BJ (cell line): Measurements from ENCODE around the gene TTC7B. TPM values are rescaled to one million over a fixed set of nuclear protein-coding genes. Genes with fewer than 3 reads are reported as not detected.

Source experiments
- CTCF ChIA-PET: fragments of 350-600 bp; formaldehyde crosslinking; extraction: SDS; loops from one replicate; lab custom pipeline; 2021; ENCODE audit warnings: antibody characterized with exemption, inconsistent platforms; lab: Yijun Ruan, JAX
- POLR2A ChIA-PET: fragments of 300-600 bp; sonication (Branson Sonifier 250); formaldehyde crosslinking; extraction: SDS; loops from one replicate; lab custom pipeline; 2021; ENCODE audit warnings: antibody characterized with exemption; lab: Charles Lee
- DNase-seq: peaks from one replicate; pipeline ENCODE4 v3.0.0-alpha.2; 2011; ENCODE audit warnings: low read depth
- H3K27me3 ChIP-seq: 2 replicates; pipeline ENCODE4 v1.6.0; 2011; ENCODE audit warnings: low read length; ENCODE audit not compliant: control insufficient read depth, insufficient read depth
- H3K36me3 ChIP-seq: 2 replicates; pipeline ENCODE4 v1.5.1; 2011; ENCODE audit warnings: low read length; ENCODE audit not compliant: control insufficient read depth, insufficient read depth
- H3K4me3 ChIP-seq: 2 replicates; pipeline ENCODE4 v1.5.1; 2011; ENCODE audit warnings: low read depth, mild to moderate bottlenecking, control low read depth, low read length
- polyA plus RNA-seq: library from polyadenylated mRNA; depleted of rRNA; stranded (reverse); fragments of >200 nt; gene quantifications from 2 replicates; pipeline ENCODE4 v1.2.3, GENCODE V29; 2011
- TF ChIP-seq, protein P1 (sequence below): IDR thresholded peaks from 2 replicates; pipeline ENCODE4 v1.5.1; 2011; ENCODE audit warnings: low read depth, mild to moderate bottlenecking, control low read depth, inconsistent platforms, low read length, moderate library complexity; ENCODE audit not compliant: insufficient read depth

The TTC7B gene
- polyA plus RNA-seq, 1 experiment = 46.9 TPM

DNA sequence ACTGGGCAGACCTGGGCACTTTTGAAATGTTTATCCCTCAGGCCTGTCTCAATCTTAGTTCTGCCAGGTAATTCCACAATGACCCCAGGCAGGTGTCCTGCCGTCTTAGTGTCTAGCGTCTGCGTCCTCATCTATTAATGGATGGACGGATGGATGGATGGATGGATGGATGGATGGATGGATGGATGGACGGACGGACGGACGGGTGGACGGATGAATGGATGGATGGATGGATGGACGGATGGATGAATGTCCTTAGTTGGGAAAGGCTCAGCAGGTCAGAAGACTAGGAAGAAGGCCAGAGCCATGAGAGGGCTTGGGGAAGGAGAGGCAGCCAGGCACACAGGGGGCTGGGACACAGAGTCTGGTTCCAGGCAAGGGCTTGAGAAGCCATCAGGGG lies 278.1 kb downstream of the TTC7B start:
- TF ChIP-seq, protein P1, sequence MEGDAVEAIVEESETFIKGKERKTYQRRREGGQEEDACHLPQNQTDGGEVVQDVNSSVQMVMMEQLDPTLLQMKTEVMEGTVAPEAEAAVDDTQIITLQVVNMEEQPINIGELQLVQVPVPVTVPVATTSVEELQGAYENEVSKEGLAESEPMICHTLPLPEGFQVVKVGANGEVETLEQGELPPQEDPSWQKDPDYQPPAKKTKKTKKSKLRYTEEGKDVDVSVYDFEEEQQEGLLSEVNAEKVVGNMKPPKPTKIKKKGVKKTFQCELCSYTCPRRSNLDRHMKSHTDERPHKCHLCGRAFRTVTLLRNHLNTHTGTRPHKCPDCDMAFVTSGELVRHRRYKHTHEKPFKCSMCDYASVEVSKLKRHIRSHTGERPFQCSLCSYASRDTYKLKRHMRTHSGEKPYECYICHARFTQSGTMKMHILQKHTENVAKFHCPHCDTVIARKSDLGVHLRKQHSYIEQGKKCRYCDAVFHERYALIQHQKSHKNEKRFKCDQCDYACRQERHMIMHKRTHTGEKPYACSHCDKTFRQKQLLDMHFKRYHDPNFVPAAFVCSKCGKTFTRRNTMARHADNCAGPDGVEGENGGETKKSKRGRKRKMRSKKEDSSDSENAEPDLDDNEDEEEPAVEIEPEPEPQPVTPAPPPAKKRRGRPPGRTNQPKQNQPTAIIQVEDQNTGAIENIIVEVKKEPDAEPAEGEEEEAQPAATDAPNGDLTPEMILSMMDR = no peak
- POLR2A ChIA-PET = no interaction called here
- Histone ChIP-seq H3K4me3 (no peak overlapping the region), H3K36me3 (no peaks in the 10 kb centered on the region; the same call in 1 of the 2 replicates), H3K27me3 (no peaks in the 10 kb centered on the region)
- CTCF ChIA-PET = no interaction called here
- DNase-seq = no peak

DNA sequence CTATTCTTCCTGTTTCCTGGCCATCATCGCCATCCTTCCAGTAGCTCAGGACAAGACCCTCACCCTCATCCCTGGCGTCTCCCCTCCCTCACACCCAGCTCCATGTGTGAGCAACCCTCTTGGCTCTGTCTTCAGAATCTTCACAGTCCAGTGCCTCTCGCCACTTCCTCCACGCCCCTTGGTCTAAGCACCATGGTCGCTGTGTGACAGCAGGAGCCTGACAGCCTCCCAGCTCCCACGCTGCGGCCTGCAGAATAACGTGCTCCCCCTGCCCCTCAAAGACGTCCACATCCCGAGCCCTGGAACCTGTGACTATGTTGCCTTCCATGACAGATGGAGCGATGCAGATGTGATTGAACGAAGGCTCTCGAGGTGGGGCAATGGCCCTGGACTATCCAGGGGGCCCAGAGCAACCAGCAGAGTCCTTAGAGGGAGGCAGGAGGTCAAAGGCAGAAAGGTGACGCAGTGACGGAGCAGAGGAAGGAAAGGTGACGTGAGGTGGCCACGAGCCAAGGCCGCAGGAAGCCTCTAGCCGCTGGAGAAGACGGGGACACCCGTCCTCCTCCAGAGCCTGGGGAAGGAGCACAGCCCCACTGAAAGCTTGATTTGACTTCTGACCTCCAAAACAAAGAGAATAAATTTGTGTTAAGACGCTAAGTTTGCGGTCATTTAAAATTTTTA lies 279.6 kb downstream of the TTC7B start:
- DNase-seq = no peak
- POLR2A ChIA-PET = no interaction called here
- no peaks in the 10 kb centered on the region for H3K27me3 ChIP-seq
- no peaks in the 10 kb centered on the region; the same call in 1 of the 2 replicates for H3K36me3 ChIP-seq
- TF ChIP-seq, protein P1 = no peak
- no peak overlapping the region for H3K4me3 ChIP-seq
- CTCF ChIA-PET = interaction anchor here (0.8 kb wide), 1 partner anchor 10 kb away, joined by 3 read pairs; no protein-coding TSS in a partner anchor

DNA sequence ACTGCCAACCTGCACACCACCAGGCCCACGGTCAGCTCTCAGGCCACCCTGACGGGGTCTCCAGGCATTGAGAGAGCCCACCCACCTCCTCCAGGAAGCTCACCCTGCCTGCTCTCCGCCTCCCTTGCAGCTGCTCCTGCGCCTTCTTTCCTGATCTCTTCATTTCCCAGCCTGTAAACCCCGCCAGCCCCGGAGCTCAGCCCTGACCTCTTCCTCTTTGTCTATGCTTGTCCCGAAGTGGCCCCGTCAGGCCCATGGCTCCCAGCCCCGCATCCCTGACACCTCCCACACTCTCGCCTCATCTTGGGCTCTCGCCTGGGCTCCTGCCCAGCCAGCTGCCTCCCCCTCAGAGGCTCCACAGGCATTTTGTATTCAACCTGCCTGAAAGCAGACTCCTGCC lies 280.1 kb downstream of the TTC7B start:
- Histone ChIP-seq H3K4me3 (no peak overlapping the region), H3K27me3 (no peaks in the 10 kb centered on the region), H3K36me3 (no peaks in the 10 kb centered on the region; the same call in 1 of the 2 replicates)
- CTCF ChIA-PET = interaction anchor here (0.8 kb wide), 1 partner anchor 11 kb away, joined by 3 read pairs; no protein-coding TSS in a partner anchor
- POLR2A ChIA-PET = no interaction called here
- no peak for DNase-seq
- TF ChIP-seq, protein P1 = no peak

DNA sequence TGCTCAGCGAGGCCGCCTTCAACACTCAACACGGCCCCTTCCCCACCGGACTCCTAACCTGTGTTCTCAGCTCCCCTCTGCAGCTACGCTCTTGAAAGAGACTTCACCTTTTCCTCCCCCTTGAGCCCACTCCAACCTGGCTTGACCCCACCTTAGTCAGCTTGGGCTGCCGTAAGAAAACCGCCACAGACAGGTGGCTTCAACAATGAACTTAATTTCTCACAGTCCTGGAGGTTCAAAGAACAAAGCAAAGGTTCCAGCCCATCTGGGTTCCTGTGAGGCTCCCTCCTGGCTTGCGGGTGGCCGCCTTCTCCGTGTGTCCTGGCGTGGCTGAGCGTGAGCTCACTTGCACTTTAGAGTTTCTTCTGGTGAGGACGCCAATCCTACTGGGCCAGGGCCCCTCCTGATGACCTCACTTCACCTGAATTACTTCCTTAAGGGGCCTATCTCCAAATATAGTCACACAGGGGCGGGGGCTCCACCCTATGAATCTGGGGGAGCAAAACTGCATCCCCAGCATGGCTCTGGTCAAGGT lies 280.6 kb downstream of the TTC7B start:
- DNase-seq = no peak
- TF ChIP-seq, protein P1 = no peak
- H3K36me3 ChIP-seq = no peaks in the 10 kb centered on the region; the same call in 1 of the 2 replicates
- H3K4me3 ChIP-seq = no peak overlapping the region
- H3K27me3 ChIP-seq = no peaks in the 10 kb centered on the region
- CTCF ChIA-PET = interaction anchor here (0.8 kb wide), 1 partner anchor 11 kb away, joined by 3 read pairs; no protein-coding TSS in a partner anchor
- POLR2A ChIA-PET = no interaction called here

DNA sequence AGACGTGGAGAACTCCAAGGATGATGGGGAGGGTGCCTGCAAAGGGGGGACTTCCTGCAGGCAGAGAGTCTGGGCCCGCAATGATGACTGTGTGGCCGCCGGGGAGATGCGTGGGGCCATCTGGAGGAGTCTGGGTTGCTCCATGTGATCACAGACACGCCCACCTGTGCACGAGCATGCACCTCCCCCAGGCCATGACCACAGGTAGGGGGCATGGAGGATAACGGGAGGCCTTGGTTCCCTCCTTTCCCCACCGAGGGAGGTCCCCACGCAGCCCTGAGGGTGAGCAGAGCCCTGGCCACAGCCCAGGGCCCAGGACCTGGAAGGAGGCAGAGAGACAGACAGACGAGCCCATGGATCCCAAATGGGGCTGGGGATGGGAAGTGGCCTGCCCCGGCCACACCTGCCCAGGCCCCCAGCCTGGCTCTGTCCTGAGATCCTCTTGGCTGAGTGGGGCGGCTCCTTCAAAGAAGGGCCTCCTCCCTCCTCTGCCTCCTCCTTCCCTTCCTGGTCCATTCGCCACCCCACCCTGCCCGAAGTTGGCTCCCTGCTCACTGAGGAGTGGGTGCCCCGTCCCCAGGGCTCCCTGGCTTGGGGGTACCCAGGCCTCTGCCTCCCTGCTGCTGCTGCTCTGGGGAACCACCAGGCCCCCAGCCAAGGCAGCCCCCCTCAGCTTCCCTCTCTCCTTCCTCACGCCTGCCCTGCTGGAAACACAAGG lies 281.2 kb downstream of the TTC7B start:
- Histone ChIP-seq H3K27me3 (no peaks in the 10 kb centered on the region), H3K36me3 (no peaks in the 10 kb centered on the region; the same call in 1 of the 2 replicates), H3K4me3 (no peak overlapping the region)
- DNase-seq = no peak
- TF ChIP-seq, protein P1 = no peak
- ChIA-PET POLR2A (no interaction called here), CTCF (no interaction called here)
